PC-9 (cell line): Measurements from ENCODE around the gene NOTCH3.

Experiments used
- CTCF ChIP-seq: fragments of 200-600 bp; sonication (generic); conservative IDR thresholded peaks from 2 replicates; pipeline ENCODE4 v1.6.1; 2017; ENCODE audit warnings: mixed run types, antibody characterized with exemption, mild to moderate bottlenecking, moderate library complexity
- EZH2 ChIP-seq: fragments of 200-600 bp; sonication (generic); IDR thresholded peaks from 2 replicates; pipeline ENCODE4 v1.8.0; 2017; ENCODE audit warnings: antibody characterized with exemption, low read depth

GRCh38 chr19:15128162-15128770, 72.5 kb downstream of the NOTCH3 start:
- TF ChIP-seq CTCF (no peak), EZH2 (no peak)
